GF-D8 (cell line): ENCODE data around the gene NFE2.
"Not testable (repeated sequence)": the region's sequence is repeated elsewhere in the genome, so short reads cannot be mapped to it uniquely, and the experiment has no call there.

Experiments
- DNase-seq: peaks from one replicate; lab custom pipeline; 2025; lab: John Stamatoyannopoulos, UW

The NFE2 gene

DNA sequence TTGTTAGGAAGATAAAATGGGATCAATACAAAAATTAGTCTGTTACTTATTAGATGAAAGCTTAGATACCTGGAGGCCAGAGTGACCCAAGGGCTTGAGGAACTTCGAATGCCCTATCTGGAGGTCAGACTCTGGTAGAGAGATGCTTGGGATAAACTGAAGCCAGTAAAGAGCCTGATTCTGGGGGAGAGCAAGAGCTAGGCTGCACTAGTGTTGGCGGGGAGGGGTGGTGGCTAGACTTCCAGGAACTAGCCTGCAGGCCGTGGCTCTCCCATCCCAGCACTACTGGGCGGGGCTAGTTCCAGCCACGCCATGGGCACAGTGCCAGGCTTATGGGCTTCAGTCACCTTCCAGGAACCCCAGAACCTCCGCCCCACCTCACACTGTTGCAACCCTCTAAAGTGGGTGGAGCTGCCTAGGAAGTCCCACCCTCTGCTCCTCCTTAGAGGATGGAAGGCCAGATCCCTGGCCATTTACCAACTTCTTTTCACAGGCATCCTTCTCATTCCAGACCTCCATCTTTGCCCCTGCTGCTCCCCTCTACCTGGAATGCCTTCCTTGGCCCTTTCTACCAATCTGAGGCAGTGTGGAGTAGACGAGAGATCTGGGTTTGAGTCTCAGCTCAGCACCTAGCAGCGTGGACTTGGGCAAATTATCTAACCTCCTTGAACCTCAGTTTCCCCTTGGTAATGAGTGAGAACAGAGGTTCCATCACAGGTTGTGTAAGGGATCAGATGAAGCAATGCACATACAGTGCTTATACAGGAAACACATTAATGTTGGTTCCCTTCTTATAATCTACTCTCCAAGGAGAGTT is 6.3 kb upstream of the NFE2 start:
- peak; percentile 98 for DNase-seq

DNA sequence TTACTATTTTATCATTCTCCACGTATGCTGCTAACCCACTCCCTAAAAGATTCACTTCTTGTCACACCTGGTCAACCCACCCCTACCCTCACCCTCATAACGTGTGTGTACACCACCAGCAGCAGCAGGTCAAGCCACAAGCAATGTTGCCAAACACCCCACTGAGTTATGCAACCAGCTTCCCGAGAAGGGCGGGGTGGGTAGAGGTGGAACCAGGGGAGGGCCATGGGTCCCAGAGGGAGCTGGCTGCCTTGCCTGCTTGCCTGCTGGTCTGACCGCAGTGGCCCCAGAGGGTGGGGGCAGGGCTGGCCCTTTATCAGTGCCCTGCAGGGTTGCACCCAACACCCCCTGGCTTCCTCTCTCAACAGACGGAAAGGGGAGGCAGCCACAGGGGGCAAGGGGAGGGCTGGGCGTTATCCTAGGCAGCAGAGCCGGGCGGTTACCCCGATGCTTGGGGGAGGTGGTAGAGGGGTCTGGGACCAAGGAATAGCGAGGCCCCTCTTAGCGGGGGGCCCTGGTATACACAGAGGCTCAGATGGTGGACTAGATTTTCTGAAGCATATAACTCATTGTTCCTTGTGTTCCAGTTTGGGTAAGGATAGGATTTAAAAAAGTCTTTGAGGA is 3.5 kb upstream of the NFE2 start:
- peak; percentile 99 for DNase-seq

GRCh38 chr12:54303640-54304039 is 2.8 kb upstream of the NFE2 start:
- DNase-seq, result no peak

DNA sequence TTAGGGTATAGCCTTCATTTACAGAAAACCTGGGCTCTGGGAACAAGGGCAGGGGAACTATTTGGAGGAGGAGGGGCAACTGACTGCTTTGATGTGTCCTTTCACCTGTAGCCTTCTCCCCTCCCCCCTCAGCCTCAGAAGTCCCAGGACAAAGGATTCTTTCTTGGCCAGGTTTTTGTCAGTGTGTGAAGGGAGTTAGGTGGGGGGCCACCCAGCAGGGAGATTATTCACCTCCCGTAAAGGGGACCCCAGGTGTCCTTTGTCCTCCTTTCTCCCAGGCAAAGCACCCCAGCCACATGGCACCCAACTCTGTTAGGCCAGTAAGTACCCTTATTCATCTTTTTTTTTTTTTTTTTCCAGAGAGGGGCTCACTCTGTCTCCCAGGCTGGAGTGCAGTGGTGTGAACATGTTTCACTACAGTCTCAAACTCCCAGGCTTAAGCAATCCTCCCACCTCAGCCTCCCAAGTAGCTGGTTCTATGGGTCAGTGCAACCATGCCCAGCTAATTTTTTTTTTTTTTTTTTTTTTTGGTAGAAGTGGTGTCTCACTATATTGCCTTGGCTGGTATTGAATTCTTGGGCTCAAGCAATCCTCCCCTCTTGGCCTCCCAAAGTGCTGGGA is 723 bp upstream of the NFE2 start:
- no peak for DNase-seq

GRCh38 chr12:54300225-54300731 is 537 bp downstream of the NFE2 start:
- no peak for DNase-seq

GRCh38 chr12:54299515-54300224 is 1.1 kb downstream of the NFE2 start:
- no peak for DNase-seq

DNA sequence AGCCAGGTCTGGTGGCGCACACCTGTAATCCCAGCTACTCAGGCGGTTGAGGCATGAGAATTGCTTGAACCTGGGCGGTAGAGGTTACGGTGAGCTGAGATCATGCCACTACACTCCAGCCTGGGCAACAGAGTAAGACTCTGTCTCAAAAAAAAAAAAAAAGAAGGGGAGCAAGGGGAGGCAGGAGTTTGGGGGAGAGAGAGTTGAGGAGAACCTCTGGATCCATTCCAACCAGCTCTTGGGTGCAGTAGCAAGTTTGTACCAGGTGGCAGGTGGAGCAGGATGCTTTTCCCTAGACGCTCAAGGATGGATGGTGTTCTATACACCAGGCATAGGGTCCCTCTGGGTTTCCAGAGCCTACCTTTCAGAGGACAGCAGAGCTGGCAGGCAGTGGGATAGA is 1.9 kb downstream of the NFE2 start:
- no peak for DNase-seq

- DNase-seq, result no peak
These were observed 4.3 kb downstream of the NFE2 start for GRCh38 chr12:54296393-54297099.

- no peak for DNase-seq
These were observed 5.8 kb downstream of the NFE2 start for GRCh38 chr12:54294953-54295566.

- DNase-seq, result no peak
These were observed 6.5 kb downstream of the NFE2 start for GRCh38 chr12:54294152-54294952.

GRCh38 chr12:54292931-54293241 is 7.9 kb downstream of the NFE2 start:
- no peak for DNase-seq

- no peak for DNase-seq
These were observed 8.5 kb downstream of the NFE2 start for GRCh38 chr12:54292083-54292930.

DNA sequence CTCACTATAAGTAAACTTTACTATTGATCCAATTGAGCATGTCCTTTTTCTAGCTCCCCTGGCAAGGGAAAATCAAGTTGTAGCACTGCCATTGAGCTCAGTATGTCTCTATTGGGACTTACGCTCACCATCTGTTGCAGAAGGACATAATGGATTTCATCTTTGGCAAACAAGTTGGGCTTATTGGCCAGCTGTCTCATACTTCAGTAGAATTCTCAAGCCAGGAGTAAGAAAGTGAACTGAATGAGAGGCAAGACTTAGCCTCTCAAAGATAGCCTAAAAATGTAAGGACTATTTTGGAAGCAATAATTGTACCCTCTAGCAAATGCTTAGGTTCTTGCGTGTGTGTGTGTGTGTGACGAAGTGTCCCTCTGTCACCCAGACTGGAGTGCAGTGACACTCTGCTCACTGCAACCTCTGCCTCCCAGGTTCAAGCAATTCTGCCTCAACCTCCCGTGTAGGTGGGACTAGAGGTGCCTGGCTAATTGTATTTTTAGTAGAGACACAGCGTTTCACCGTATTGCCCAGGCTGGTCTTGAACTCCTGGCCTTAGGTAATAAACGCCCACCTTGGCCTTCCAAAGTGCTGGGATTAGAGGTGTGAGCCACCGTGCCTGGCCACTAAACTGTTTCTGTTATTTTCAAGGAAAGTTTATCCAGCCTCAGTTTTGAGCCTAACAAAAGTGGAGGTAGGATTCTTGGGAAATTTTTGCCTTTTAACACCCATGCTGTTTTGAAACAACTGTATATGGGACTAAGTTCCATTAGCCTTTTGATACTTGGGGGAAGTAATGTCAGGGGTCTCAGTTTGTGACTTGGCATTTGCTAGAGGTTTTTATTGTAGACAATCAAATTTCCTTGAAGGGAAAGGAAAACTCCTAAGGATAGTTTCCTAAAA is 13.3 kb downstream of the NFE2 start:
- DNase-seq, result no peak

DNA sequence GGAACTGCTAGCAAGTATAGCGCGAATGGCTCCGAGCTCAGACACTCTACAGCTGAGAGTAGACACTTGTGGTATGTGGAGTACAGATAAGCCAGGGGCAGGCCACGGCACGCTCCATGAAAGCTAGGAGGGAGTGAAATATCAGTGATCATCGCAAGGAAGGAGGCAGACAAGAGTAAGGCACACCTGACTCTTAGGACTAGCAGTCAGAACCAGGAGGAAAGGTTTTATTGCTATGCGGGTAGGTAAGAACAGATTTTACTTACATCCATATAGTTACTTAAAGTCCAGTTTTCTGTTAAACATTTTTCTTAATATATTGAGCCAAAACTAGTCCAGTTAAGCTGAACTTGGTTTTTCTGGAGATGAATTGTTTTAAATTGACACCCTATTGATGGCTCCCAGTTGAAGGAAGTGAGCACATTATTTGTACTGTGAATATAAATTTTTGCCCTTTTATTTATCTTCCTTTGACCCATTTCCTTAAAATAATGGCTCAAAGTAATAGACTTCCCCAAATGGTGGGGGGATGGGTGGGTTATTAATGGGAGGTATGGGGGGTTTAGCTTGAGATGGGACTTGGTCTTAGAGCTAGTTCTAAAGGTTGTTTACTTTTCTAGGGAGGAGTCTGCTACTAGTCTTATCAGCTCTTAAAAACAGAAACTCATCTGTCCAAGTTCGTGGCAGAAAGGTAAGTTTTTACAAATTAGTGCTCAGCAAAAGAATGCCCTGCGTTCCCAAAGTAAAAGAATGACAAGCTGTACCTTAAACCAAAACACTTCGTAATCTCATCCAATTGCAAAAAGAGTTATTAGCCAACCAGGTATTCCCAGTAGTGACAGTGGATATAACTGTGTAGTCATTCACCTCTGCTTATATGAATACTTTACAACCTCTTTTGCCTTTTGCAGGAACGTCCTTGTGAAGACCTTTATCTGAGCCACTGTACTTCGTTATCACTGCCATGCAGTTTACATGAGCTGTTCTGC is 14.5 kb downstream of the NFE2 start:
- DNase-seq, result no peak

GRCh38 chr12:54285150-54286041 is 15.4 kb downstream of the NFE2 start:
- DNase-seq, result no peak

DNA sequence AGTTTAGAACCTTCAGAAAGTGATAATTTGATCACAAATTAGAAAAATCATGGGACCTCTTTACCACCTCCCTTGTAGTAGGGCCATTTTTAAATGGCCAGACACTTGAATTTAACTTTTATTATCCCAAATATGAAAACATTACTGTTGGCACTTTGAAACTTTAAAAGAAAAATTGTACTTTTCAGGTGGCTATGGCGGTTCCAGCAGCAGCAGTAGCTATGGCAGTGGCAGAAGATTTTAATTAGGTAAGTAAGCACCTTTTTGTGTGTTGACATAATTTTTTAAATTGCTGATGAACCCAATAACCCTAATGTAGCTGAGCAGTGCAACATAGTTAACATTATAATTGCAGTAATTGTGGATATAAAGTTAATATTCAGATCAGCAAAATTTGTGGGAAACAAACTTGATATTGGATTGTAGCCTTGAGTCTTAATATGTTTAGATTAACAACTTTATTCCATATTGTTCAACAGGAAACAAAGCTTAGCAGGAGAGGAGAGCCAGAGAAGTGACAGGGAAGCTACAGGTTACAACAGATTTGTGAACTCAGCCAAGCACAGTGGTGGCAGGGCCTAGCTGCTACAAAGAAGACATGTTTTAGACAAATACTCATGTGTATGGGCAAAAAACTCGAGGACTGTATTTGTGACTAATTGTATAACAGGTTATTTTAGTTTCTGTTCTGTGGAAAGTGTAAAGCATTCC is 16.6 kb downstream of the NFE2 start:
- DNase-seq, result not testable (repeated sequence)
